ENCODE data around the gene IQSEC1.
A peak's percentile ranks its signal among the peaks of the same experiment; 100 is the strongest.

IQSEC1 gene

GRCh38 chr3:12980596-12981290 is 92.5 kb downstream of the IQSEC1 start:
- DNase-seq = no peak

GRCh38 chr3:12979947-12980487 is 93.2 kb downstream of the IQSEC1 start:
- DNase-seq = no peak

- DNase-seq = no peak
Measured at GRCh38 chr3:12979151-12979946, 93.9 kb downstream of the IQSEC1 start.

GRCh38 chr3:12978682-12979081 is 94.5 kb downstream of the IQSEC1 start:
- no peak for DNase-seq

- DNase-seq = no peak
Measured at GRCh38 chr3:12977117-12977808, 96.0 kb downstream of the IQSEC1 start.

GRCh38 chr3:12975748-12976522 is 97.3 kb downstream of the IQSEC1 start:
- DNase-seq = no peak

- no peak for DNase-seq
Measured at GRCh38 chr3:12974819-12975218, 98.4 kb downstream of the IQSEC1 start.

GRCh38 chr3:12974334-12974733 is 98.9 kb downstream of the IQSEC1 start:
- DNase-seq = no peak

GRCh38 chr3:12973827-12974226 is 99.4 kb downstream of the IQSEC1 start:
- no peak for DNase-seq

GRCh38 chr3:12972781-12973702 is 100.2 kb downstream of the IQSEC1 start:
- no peak for DNase-seq

GRCh38 chr3:12972043-12972442 is 101.2 kb downstream of the IQSEC1 start:
- no peak for DNase-seq

GRCh38 chr3:12970684-12971083 is 102.5 kb downstream of the IQSEC1 start:
- DNase-seq = no peak

GRCh38 chr3:12969486-12969885 is 103.7 kb downstream of the IQSEC1 start:
- DNase-seq = peak; percentile 85

GRCh38 chr3:12968541-12968940 is 104.7 kb downstream of the IQSEC1 start:
- no peak for DNase-seq

- peak; percentile 97 for DNase-seq
Measured at GRCh38 chr3:12967606-12968351, 105.5 kb downstream of the IQSEC1 start.

GRCh38 chr3:12966847-12967605 is 106.2 kb downstream of the IQSEC1 start:
- DNase-seq = no peak

- no peak for DNase-seq
Measured at GRCh38 chr3:12965999-12966846, 107.0 kb downstream of the IQSEC1 start.

- DNase-seq = no peak
Measured at GRCh38 chr3:12964711-12965612, 108.3 kb downstream of the IQSEC1 start.
